Progenitor cell of endocrine pancreas (in vitro differentiated cells): ENCODE data around the gene ST8SIA5. TPM values are rescaled to one million over a fixed set of nuclear protein-coding genes. Genes with fewer than 3 reads are reported as not detected.

Experiments
- DNase-seq: peaks from one replicate; pipeline ENCODE4 v3.0.0; 2021; ENCODE audit warnings: low spot score; ENCODE audit not compliant: unreplicated experiment
- H3K27ac Mint-ChIP-seq: 2 replicates; pipeline ENCODE4 v1.8.0; 2021; ENCODE audit warnings: mild to moderate bottlenecking, moderate library complexity, mixed read lengths
- H3K27me3 Mint-ChIP-seq: 2 replicates; pipeline ENCODE4 v1.8.0; 2021; ENCODE audit warnings: mixed read lengths
- H3K36me3 Mint-ChIP-seq: 2 replicates; pipeline ENCODE4 v1.8.0; 2022; ENCODE audit warnings: mixed read lengths; ENCODE audit not compliant: insufficient read depth
- H3K4me1 Mint-ChIP-seq: 2 replicates; pipeline ENCODE4 v1.8.0; 2021; ENCODE audit warnings: low read depth, mixed read lengths
- H3K4me3 Mint-ChIP-seq: 2 replicates; pipeline ENCODE4 v1.8.0; 2021; ENCODE audit warnings: low read depth, mild to moderate bottlenecking, moderate library complexity, mixed read lengths
- H3K9me3 Mint-ChIP-seq: 2 replicates; pipeline ENCODE4 v1.8.0; 2021; ENCODE audit warnings: low read depth, mixed read lengths
- CTCF ChIP-seq: fragments of 200-600 bp; sonication (generic); IDR thresholded peaks from one replicate; pipeline ENCODE4 v1.5.0; 2021; ENCODE audit warnings: antibody characterized with exemption, mild to moderate bottlenecking; ENCODE audit not compliant: unreplicated experiment
- total RNA-seq: library from RNA; stranded (reverse); gene quantifications from 2 replicates; pipeline ENCODE4 v1.2.1, GENCODE V29; 2021

The ST8SIA5 gene
- total RNA-seq, 1 donor from 2014 or later: 5.3 TPM

GRCh38 chr18:46721331-46721730 is 35.5 kb downstream of the ST8SIA5 start:
- peaks cover 11% of the 10 kb centered on the region for H3K27me3 Mint-ChIP-seq

GRCh38 chr18:46720521-46720920 is 36.3 kb downstream of the ST8SIA5 start:
- no peak overlapping the region for H3K4me3 Mint-ChIP-seq
- peaks cover 11% of the 10 kb centered on the region for H3K27me3 Mint-ChIP-seq
- DNase-seq: no peak
- no peak overlapping the region for H3K27ac Mint-ChIP-seq
- no peaks in the 10 kb centered on the region for H3K36me3 Mint-ChIP-seq
- H3K9me3 Mint-ChIP-seq: no peaks in the 10 kb centered on the region
- no peak for TF ChIP-seq CTCF
- peaks cover 1% of the 10 kb centered on the region for H3K4me1 Mint-ChIP-seq

More at GRCh38 chr18:46721331-46721730, 35.5 kb downstream of the ST8SIA5 start:
- Mint-ChIP-seq H3K4me1 (peaks cover 1% of the 10 kb centered on the region), H3K36me3 (no peaks in the 10 kb centered on the region), H3K27ac (no peak overlapping the region), H3K9me3 (no peaks in the 10 kb centered on the region), H3K4me3 (no peak overlapping the region)
- no peak for DNase-seq
- TF ChIP-seq CTCF: no peak

- H3K27ac Mint-ChIP-seq: no peak overlapping the region
- DNase-seq: no peak
- no peak for TF ChIP-seq CTCF
- H3K4me3 Mint-ChIP-seq: no peak overlapping the region
- H3K27me3 Mint-ChIP-seq: peaks cover 13% of the 10 kb centered on the region
- H3K9me3 Mint-ChIP-seq: no peaks in the 10 kb centered on the region
- H3K36me3 Mint-ChIP-seq: no peaks in the 10 kb centered on the region
- H3K4me1 Mint-ChIP-seq: peaks cover 1% of the 10 kb centered on the region
These were observed 36.8 kb downstream of the ST8SIA5 start for GRCh38 chr18:46720092-46720491.

- DNase-seq: no peak
- no peaks in the 10 kb centered on the region for H3K36me3 Mint-ChIP-seq
- H3K27me3 Mint-ChIP-seq: peaks cover 14% of the 10 kb centered on the region
- no peak for TF ChIP-seq CTCF
- no peak overlapping the region for H3K27ac Mint-ChIP-seq
- no peaks in the 10 kb centered on the region for H3K9me3 Mint-ChIP-seq
- no peak overlapping the region for H3K4me3 Mint-ChIP-seq
- H3K4me1 Mint-ChIP-seq: peaks cover 1% of the 10 kb centered on the region
These were observed 37.5 kb downstream of the ST8SIA5 start for GRCh38 chr18:46719388-46719787.

GRCh38 chr18:46718501-46719341 is 38.1 kb downstream of the ST8SIA5 start:
- no peak for DNase-seq
- no peak overlapping the region for H3K4me3 Mint-ChIP-seq
- H3K9me3 Mint-ChIP-seq: no peaks in the 10 kb centered on the region
- TF ChIP-seq CTCF: no peak
- H3K27me3 Mint-ChIP-seq: peaks cover 14% of the 10 kb centered on the region
- peaks cover 1% of the 10 kb centered on the region for H3K4me1 Mint-ChIP-seq
- H3K36me3 Mint-ChIP-seq: no peaks in the 10 kb centered on the region
- no peak overlapping the region for H3K27ac Mint-ChIP-seq
